Muscle of leg (tissue), 11 donors: ENCODE measurements around the gene MTMR1. TPM values are rescaled to one million over a fixed set of nuclear protein-coding genes. Genes with fewer than 3 reads are reported as not detected.
A peak's percentile ranks its signal among the peaks of the same experiment; 100 is the strongest.

Source experiments
- DNase-seq: peaks from one replicate; pipeline ENCODE4 v3.0.0; 2013
- H3K27ac ChIP-seq: one replicate; pipeline ENCODE4 v1.5.1; 2013; ENCODE audit warnings: mild to moderate bottlenecking, low read length, control low read depth
- H3K27me3 ChIP-seq: one replicate; pipeline ENCODE4 v1.6.1; 2013; ENCODE audit warnings: low read length; ENCODE audit not compliant: control insufficient read depth, insufficient read depth
- H3K36me3 ChIP-seq: one replicate; pipeline ENCODE4 v1.6.1; 2013; ENCODE audit warnings: low read length; ENCODE audit not compliant: control insufficient read depth, insufficient read depth
- H3K4me1 ChIP-seq: one replicate; pipeline ENCODE4 v1.6.1; 2013; ENCODE audit warnings: low read length; ENCODE audit not compliant: control insufficient read depth, insufficient read depth
- H3K4me3 ChIP-seq: one replicate; pipeline ENCODE4 v1.5.1; 2013; ENCODE audit warnings: low read length, control low read depth
- H3K9me3 ChIP-seq: replicated peaks from 2 replicates; pipeline ENCODE4 v1.6.1; 2013; ENCODE audit warnings: low read depth, low read length; ENCODE audit not compliant: control insufficient read depth
- WGBS: methylation state at CpG from one replicate; pipeline ENCODE4 v1.1.5; 2013; ENCODE audit warnings: missing lambda C conversion rate; ENCODE audit not compliant: insufficient coverage; 5-methylcytosine and 5-hydroxymethylcytosine counted together
- polyA plus RNA-seq, 8 donors: library from polyadenylated mRNA; unstranded; fragments of 120-200 nt; gene quantifications; one replicate each; pipeline versions ENCODE4 v1.2.1 to v1.2.3, GENCODE V29; 2013; ENCODE audit warnings: inconsistent platforms in 1 of 8, low replicate concordance in 1 of 8; ENCODE audit not compliant: insufficient read length in 8 of 8, insufficient read depth in 1 of 8
- total RNA-seq: library from RNA; stranded (reverse); fragments of 120-200 nt; gene quantifications from one replicate; pipeline ENCODE4 v1.2.4, GENCODE V29; 2013

Gene MTMR1
- total and polyA plus RNA-seq, 9 donors, result 16.0 to 24.8 (median 17.3) TPM

- 23% methylated on average over 2 of the region's 2 CpGs for WGBS
- peak; percentile 10 for DNase-seq
Observed at GRCh38 chrX:150664290-150664689, 28.9 kb upstream of the MTMR1 start.

DNA sequence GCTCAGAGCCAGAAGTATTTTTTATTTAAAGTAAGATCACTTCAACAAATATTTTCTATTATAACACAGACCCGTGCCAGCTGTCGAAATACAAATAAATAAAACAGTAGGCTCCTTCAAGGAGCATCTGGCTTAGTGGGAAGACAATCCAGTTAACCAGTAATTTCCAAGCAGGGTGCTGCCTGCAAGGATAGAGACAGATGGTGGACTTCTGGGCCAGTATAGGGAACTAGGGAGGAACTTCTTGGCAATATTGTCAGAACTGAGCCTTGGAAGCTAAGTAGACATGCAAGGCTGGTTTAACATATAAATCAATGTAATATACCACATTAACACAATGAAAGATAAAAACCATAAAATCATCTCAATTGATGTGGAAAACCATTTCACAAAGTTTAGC is 17.0 kb upstream of the MTMR1 start:
- Histone ChIP-seq H3K4me1 (no peaks in the 10 kb centered on the region), H3K4me3 (no peak overlapping the region), H3K9me3 (no peaks in the 10 kb centered on the region), H3K27ac (no peak overlapping the region), H3K36me3 (no peaks in the 10 kb centered on the region), H3K27me3 (peaks cover 7% of the 10 kb centered on the region)
- WGBS, result no CpG with 5 or more reads among the region's 2 CpGs
- no peak for DNase-seq

More at GRCh38 chrX:150664290-150664689, 28.9 kb upstream of the MTMR1 start:
- H3K27me3 ChIP-seq, result peaks cover 4% of the 10 kb centered on the region
- H3K4me3 ChIP-seq, result no peak overlapping the region
- H3K4me1 ChIP-seq, result no peaks in the 10 kb centered on the region
- H3K36me3 ChIP-seq, result no peaks in the 10 kb centered on the region
- H3K27ac ChIP-seq, result no peak overlapping the region
- H3K9me3 ChIP-seq, result no peaks in the 10 kb centered on the region

GRCh38 chrX:150680974-150681373 is 12.2 kb upstream of the MTMR1 start:
- peaks cover 6% of the 10 kb centered on the region for H3K27me3 ChIP-seq
- H3K4me1 ChIP-seq, result no peaks in the 10 kb centered on the region
- H3K4me3 ChIP-seq, result no peak overlapping the region
- no peaks in the 10 kb centered on the region for H3K36me3 ChIP-seq
- no peaks in the 10 kb centered on the region for H3K9me3 ChIP-seq
- 40% methylated on average over 1 of the region's 7 CpGs for WGBS
- peak; percentile 19 for DNase-seq
- no peak overlapping the region for H3K27ac ChIP-seq

GRCh38 chrX:150683112-150683511 is 10.1 kb upstream of the MTMR1 start:
- WGBS, result no CpG with 5 or more reads among the region's 3 CpGs
- no peak overlapping the region for H3K27ac ChIP-seq
- H3K27me3 ChIP-seq, result peaks cover 3% of the 10 kb centered on the region
- H3K9me3 ChIP-seq, result no peaks in the 10 kb centered on the region
- no peak for DNase-seq
- H3K4me3 ChIP-seq, result no peak overlapping the region
- no peaks in the 10 kb centered on the region for H3K36me3 ChIP-seq
- H3K4me1 ChIP-seq, result no peaks in the 10 kb centered on the region

GRCh38 chrX:150683536-150684146 is 9.6 kb upstream of the MTMR1 start:
- no peaks in the 10 kb centered on the region for H3K4me1 ChIP-seq
- H3K4me3 ChIP-seq, result no peak overlapping the region
- 0% methylated on average over 1 of the region's 7 CpGs for WGBS
- DNase-seq, result peak; percentile 22
- no peak overlapping the region for H3K27ac ChIP-seq
- H3K36me3 ChIP-seq, result no peaks in the 10 kb centered on the region
- peaks cover 3% of the 10 kb centered on the region for H3K27me3 ChIP-seq
- H3K9me3 ChIP-seq, result no peaks in the 10 kb centered on the region

- Histone ChIP-seq H3K36me3 (no peaks in the 10 kb centered on the region), H3K9me3 (peaks cover 4% of the 10 kb centered on the region), H3K4me1 (peaks cover 5% of the 10 kb centered on the region), H3K27ac (no peak overlapping the region), H3K27me3 (peaks cover 2% of the 10 kb centered on the region), H3K4me3 (no peak overlapping the region)
- WGBS, result no CpG with 5 or more reads among the region's 5 CpGs
- DNase-seq, result no peak
Observed at GRCh38 chrX:150688911-150689451, 4.2 kb upstream of the MTMR1 start.

DNA sequence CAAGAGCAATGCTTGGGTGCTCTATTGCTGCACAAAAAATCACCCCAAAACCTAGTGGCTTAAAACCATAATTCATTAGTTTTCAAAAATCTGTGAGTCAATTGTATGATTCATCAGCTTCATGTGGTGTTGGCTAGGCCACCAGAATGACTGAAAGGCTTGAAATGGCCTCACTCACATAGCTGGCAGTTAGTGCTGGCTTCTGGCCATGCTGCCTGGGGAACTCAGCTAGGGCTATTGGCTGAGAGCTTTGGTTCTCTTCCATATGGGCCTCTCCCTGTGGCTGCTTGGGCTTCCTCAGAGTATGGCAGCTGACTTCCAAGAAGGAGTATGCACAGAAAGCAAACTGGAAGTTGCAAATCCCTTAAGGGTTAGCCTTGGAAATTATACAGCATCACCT is 3.1 kb upstream of the MTMR1 start:
- Histone ChIP-seq H3K9me3 (peaks cover 4% of the 10 kb centered on the region), H3K27me3 (peaks cover 2% of the 10 kb centered on the region), H3K4me3 (no peak overlapping the region), H3K4me1 (peaks cover 14% of the 10 kb centered on the region), H3K36me3 (no peaks in the 10 kb centered on the region), H3K27ac (no peak overlapping the region)
- DNase-seq, result no peak

GRCh38 chrX:150692296-150692695 is 900 bp upstream of the MTMR1 start:
- Histone ChIP-seq H3K4me3 (no peak overlapping the region), H3K27me3 (peaks cover 2% of the 10 kb centered on the region), H3K36me3 (no peaks in the 10 kb centered on the region), H3K4me1 (peaks cover 15% of the 10 kb centered on the region), H3K9me3 (peaks cover 4% of the 10 kb centered on the region), H3K27ac (no peak overlapping the region)
- no CpG with 5 or more reads among the region's 5 CpGs for WGBS
- DNase-seq, result no peak

DNA sequence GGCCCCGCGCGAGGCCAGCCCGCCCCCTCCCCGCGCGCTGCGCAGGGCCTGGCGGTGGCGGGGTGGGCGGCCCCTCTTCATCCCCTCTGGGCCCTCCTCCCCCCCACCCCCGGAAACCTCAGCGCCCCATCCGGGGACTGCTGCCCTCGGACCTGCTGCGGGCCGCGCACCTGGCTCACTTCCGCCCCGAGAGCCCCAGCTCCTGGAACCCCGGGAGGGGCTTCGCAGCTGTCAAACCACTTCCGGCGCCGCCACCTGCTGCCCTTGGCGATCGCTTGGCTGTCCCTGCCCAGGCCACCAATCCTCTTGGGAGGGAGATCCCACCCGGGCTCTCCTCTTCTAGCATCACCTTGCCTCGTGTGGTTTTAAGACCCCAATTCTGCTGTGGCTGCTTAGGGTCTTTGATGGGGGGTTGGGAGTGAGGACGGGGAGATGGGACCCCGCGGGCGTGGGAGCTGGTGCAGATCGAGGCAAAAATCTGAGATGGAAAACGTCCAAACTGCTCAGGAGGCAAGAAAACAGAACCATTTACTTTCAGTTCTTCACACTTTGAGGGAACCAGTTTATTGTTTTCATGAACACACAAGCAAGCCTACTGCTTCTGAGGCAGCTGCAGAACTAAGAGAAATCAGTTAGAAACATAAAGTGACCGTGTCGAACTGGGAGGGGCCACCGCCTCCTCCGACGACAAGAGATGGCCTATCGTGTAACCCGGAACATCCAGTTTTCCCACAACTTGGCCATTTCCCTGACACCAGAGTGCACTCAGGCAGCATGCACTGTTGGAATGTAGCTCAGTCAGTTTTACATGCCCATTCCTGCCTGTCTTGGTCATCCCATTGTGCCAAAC is 754 bp downstream of the MTMR1 start:
- 34% methylated on average over 33 of the region's 42 CpGs for WGBS
- peak; percentile 71 for DNase-seq

DNA sequence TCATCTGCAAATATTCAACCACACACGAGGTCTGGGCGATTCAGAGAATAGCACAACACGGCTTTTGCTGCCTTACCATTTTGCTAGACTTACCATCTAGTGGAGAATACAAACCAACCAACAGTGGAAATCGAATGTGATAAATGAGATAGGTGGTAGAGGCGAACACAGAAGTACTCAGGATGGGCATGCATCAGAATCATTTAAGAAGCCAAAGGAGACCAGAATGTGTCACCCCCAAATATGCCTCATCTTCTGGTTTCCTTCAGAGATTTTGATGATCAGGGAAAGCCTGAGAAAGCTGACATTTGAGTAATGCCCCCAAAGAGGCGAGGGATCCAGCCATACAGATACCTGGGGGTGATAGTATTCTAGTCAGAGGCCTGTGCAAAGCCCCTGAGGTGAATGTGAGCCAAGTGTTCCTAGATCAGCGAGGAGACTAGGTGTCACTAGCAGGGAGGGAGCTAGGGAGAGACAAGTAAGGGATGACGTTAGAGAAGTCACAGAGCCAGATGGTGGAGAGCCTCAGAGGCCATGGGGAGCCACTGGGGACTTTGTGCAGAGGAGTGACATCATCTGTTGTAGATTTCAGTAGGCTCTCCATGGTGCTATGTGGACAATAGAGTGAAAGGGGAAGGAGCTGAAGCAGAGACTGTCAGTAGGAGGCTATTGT is 1.7 kb downstream of the MTMR1 start:
- Histone ChIP-seq H3K4me1 (peaks cover 15% of the 10 kb centered on the region), H3K4me3 (no peak overlapping the region)
- peak; percentile 14 for DNase-seq

More for the DNA sequence above, 754 bp downstream of the MTMR1 start:
- H3K4me3 ChIP-seq, result peak overlapping the region; percentile 57
- H3K4me1 ChIP-seq, result peaks cover 15% of the 10 kb centered on the region
- peaks cover 4% of the 10 kb centered on the region for H3K9me3 ChIP-seq
- H3K36me3 ChIP-seq, result no peaks in the 10 kb centered on the region
- peaks cover 7% of the 10 kb centered on the region for H3K27me3 ChIP-seq
- H3K27ac ChIP-seq, result peak overlapping the region; percentile 95

More for the DNA sequence above, 1.7 kb downstream of the MTMR1 start:
- Histone ChIP-seq H3K9me3 (peaks cover 4% of the 10 kb centered on the region), H3K36me3 (no peaks in the 10 kb centered on the region), H3K27me3 (peaks cover 7% of the 10 kb centered on the region), H3K27ac (peak overlapping the region; percentile 95)
- WGBS, result 38% methylated on average over 3 of the region's 8 CpGs
